Stimulated activated CD8-positive, alpha-beta memory T cell treated with anti-CD3 and anti-CD28 coated beads, Interleukin-2, amount 100 ng/mL, for 1 hour (primary cell): Measurements from ENCODE around the gene SUN3.

Experiments used
- DNase-seq, 2 donors: peaks; one replicate each; pipeline ENCODE4 v3.0.0-alpha.2; 2020; ENCODE audit warnings: low read depth in 2 of 2

The SUN3 gene

GRCh38 chr7:48028938-48029337 is at the start of gene SUN3:
Gene SUN3, minus strand, starts transcription at chr7:48029107. Its CDS starts 169 bp downstream, at chr7:48028938.
- no peak for DNase-seq

- no peak for DNase-seq
These were observed 49.6 kb upstream of the SUN3 start for GRCh38 chr7:48078470-48078869.

- DNase-seq: no peak
These were observed 48.5 kb upstream of the SUN3 start for GRCh38 chr7:48077423-48077822.

GRCh38 chr7:48074204-48074654 is 45.3 kb upstream of the SUN3 start:
- DNase-seq: no peak

GRCh38 chr7:48067475-48067874 is 38.6 kb upstream of the SUN3 start:
- DNase-seq: no peak

- DNase-seq: no peak
These were observed 35.1 kb upstream of the SUN3 start for GRCh38 chr7:48063985-48064384.

- no peak for DNase-seq
These were observed 30.8 kb upstream of the SUN3 start for GRCh38 chr7:48059706-48060105.

- no peak for DNase-seq
These were observed 30.1 kb upstream of the SUN3 start for GRCh38 chr7:48058990-48059389.

- DNase-seq: no peak
These were observed 24.8 kb upstream of the SUN3 start for GRCh38 chr7:48053736-48054135.

GRCh38 chr7:48052748-48053147 is 23.8 kb upstream of the SUN3 start:
- no peak for DNase-seq

GRCh38 chr7:48049850-48050249 is 20.9 kb upstream of the SUN3 start:
- DNase-seq: no peak

GRCh38 chr7:48048113-48048512 is 19.2 kb upstream of the SUN3 start:
- DNase-seq: no peak

- no peak for DNase-seq
These were observed 17.6 kb upstream of the SUN3 start for GRCh38 chr7:48046458-48046857.

GRCh38 chr7:48045195-48045765 is 16.4 kb upstream of the SUN3 start:
- no peak for DNase-seq

GRCh38 chr7:48042636-48043035 is 13.7 kb upstream of the SUN3 start:
- no peak for DNase-seq

- no peak for DNase-seq
These were observed 13.3 kb upstream of the SUN3 start for GRCh38 chr7:48042216-48042615.

GRCh38 chr7:48041653-48041970 is 12.7 kb upstream of the SUN3 start:
- DNase-seq: no peak

- no peak for DNase-seq
These were observed 12.2 kb upstream of the SUN3 start for GRCh38 chr7:48040944-48041652.

- no peak for DNase-seq
These were observed 10.1 kb upstream of the SUN3 start for GRCh38 chr7:48038815-48039506.

- DNase-seq: no peak
These were observed 7.1 kb upstream of the SUN3 start for GRCh38 chr7:48035967-48036478.

GRCh38 chr7:48035301-48035966 is 6.5 kb upstream of the SUN3 start, which contains the start of gene C7orf57:
Gene C7orf57, plus strand, starts transcription at chr7:48035543. Its CDS starts 766 bp downstream, at chr7:48036309.
- peak; percentile 68 to 75 for DNase-seq

GRCh38 chr7:48033922-48034321 is 5.0 kb upstream of the SUN3 start:
- DNase-seq: no peak
